Muscle layer of colon (tissue), 2 donors: ENCODE data around the gene DRC1.

Source experiments
- H3K27ac ChIP-seq: one replicate; pipeline ENCODE4 v1.7.0; 2013; ENCODE audit warnings: low read depth, mild to moderate bottlenecking, low read length, moderate library complexity
- H3K27me3 ChIP-seq, 2 donors: one replicate each; pipeline ENCODE4 v1.7.0; 2013; ENCODE audit warnings: low read length in 2 of 2, mild to moderate bottlenecking in 2 of 2; ENCODE audit not compliant: insufficient read depth in 2 of 2, control insufficient read depth in 1 of 2
- H3K36me3 ChIP-seq: one replicate; pipeline ENCODE4 v1.7.0; 2013; ENCODE audit warnings: mild to moderate bottlenecking, low read length; ENCODE audit not compliant: insufficient read depth
- H3K4me1 ChIP-seq: one replicate; pipeline ENCODE4 v1.7.0; 2013; ENCODE audit warnings: mild to moderate bottlenecking, low read length; ENCODE audit not compliant: insufficient read depth
- H3K4me3 ChIP-seq, 2 donors: one replicate each; pipeline ENCODE4 v1.7.0; 2013; ENCODE audit warnings: low read length in 2 of 2, low read depth in 1 of 2, mild to moderate bottlenecking in 1 of 2, moderate library complexity in 1 of 2
- H3K9ac ChIP-seq: one replicate; pipeline ENCODE4 v1.7.0; 2013; ENCODE audit warnings: low read length
- H3K9me3 ChIP-seq: one replicate; pipeline ENCODE4 v1.7.0; 2013; ENCODE audit warnings: mild to moderate bottlenecking, low read length
- donor health status: abdominal sarcoma.
- donor health status: Adenocarcinoma of cecum.

Gene DRC1

GRCh38 chr2:26400723-26401122 is 997 bp upstream of the DRC1 start:
- H3K4me1 ChIP-seq = no peaks in the 10 kb centered on the region

DNA sequence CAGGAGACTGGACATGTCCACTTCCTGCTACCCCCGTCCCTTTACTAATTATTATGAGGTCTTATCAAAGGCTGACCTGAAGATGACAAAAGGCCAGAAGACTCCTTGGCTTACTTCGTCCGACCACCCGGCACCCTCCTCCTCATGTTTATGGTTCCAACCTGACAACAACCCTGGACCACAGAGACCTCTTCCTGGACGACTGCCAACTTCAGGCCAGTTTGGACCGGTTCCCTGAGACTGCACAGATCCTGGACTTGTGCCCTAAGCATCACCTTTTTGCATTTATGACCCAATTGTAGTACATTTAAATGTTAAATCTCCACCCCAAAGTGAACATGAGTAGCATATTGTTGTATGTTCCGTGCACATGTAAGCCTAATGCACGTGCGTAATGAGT is 5.8 kb downstream of the DRC1 start:
- H3K36me3 ChIP-seq = no peaks in the 10 kb centered on the region
- H3K4me1 ChIP-seq = no peaks in the 10 kb centered on the region
- H3K9me3 ChIP-seq = no peaks in the 10 kb centered on the region
- no peaks in the 10 kb centered on the region for H3K27me3 ChIP-seq
- H3K9ac ChIP-seq = no peak overlapping the region
- H3K27ac ChIP-seq = no peak overlapping the region
- H3K4me3 ChIP-seq = no peak overlapping the region

More at GRCh38 chr2:26400723-26401122, 997 bp upstream of the DRC1 start:
- H3K27me3 ChIP-seq = peaks cover 0 to 4% of the 10 kb centered on the region in 2 donors
- no peaks in the 10 kb centered on the region for H3K9me3 ChIP-seq
- no peak overlapping the region for H3K27ac ChIP-seq
- H3K36me3 ChIP-seq = no peaks in the 10 kb centered on the region
- no peak overlapping the region for H3K4me3 ChIP-seq
- no peak overlapping the region for H3K9ac ChIP-seq

- no peaks in the 10 kb centered on the region for H3K4me1 ChIP-seq
Observed at GRCh38 chr2:26409785-26410184, 8.1 kb downstream of the DRC1 start.

DNA sequence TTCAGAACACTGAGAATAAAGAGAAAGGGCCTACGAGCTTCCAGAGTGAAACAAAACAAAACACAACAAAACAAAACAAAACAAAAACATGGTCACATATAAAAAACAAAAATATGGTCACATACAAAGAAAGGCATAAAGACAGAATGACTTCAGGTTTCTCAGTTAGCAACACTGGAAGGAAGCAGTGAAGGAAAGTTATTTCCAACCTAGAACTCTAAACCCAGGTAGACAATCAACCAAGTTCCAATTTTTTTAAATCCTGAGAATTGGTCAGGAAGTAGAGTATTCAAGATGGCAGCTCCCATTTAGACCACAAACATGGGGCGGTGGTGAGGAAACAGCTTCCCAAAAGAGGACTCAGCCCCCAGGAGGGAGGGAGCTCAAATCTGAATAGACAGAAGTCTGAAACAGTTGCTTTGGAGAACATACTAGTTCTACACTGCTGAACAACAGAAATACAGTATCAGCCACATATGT is 9.1 kb downstream of the DRC1 start:
- Histone ChIP-seq H3K27me3 (no peaks in the 10 kb centered on the region), H3K27ac (no peak overlapping the region), H3K36me3 (no peaks in the 10 kb centered on the region), H3K9ac (no peak overlapping the region), H3K9me3 (no peaks in the 10 kb centered on the region), H3K4me1 (no peaks in the 10 kb centered on the region), H3K4me3 (no peak overlapping the region)

More at GRCh38 chr2:26409785-26410184, 8.1 kb downstream of the DRC1 start:
- H3K27me3 ChIP-seq = no peaks in the 10 kb centered on the region
- no peak overlapping the region for H3K27ac ChIP-seq
- no peaks in the 10 kb centered on the region for H3K9me3 ChIP-seq
- no peak overlapping the region for H3K4me3 ChIP-seq
- no peaks in the 10 kb centered on the region for H3K36me3 ChIP-seq
- no peak overlapping the region for H3K9ac ChIP-seq

DNA sequence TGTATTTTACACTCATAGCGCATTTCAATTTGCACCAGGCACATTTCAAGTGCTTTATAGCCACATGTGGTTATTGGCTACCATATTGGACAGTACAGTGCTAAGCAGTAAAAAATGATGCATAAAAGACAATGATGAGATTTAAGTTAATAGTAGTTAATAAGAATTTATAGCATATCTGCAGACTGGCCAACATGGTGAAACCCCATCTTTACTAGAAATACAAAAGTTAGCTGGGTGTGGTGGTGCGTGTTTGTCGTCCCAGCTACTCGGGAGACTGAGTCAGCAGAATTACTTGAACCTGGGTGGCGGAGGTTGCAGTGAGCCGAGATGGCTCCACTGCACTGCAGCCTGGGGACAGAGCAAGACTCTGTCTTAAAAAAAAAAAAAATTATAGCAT is 9.7 kb downstream of the DRC1 start:
- no peaks in the 10 kb centered on the region for H3K4me1 ChIP-seq
- H3K27me3 ChIP-seq = no peaks in the 10 kb centered on the region
- no peak overlapping the region for H3K4me3 ChIP-seq
- H3K27ac ChIP-seq = no peak overlapping the region
- no peak overlapping the region for H3K9ac ChIP-seq
- no peaks in the 10 kb centered on the region for H3K36me3 ChIP-seq
- no peaks in the 10 kb centered on the region for H3K9me3 ChIP-seq

- Histone ChIP-seq H3K27me3 (no peaks in the 10 kb centered on the region), H3K9ac (no peak overlapping the region), H3K4me3 (no peak overlapping the region), H3K27ac (no peak overlapping the region), H3K4me1 (no peaks in the 10 kb centered on the region), H3K9me3 (no peaks in the 10 kb centered on the region), H3K36me3 (no peaks in the 10 kb centered on the region)
Observed at GRCh38 chr2:26412091-26412673, 10.5 kb downstream of the DRC1 start.

- Histone ChIP-seq H3K36me3 (no peaks in the 10 kb centered on the region), H3K4me1 (no peaks in the 10 kb centered on the region), H3K27me3 (no peaks in the 10 kb centered on the region), H3K9me3 (no peaks in the 10 kb centered on the region), H3K9ac (no peak overlapping the region), H3K27ac (no peak overlapping the region), H3K4me3 (no peak overlapping the region)
Observed at GRCh38 chr2:26414311-26414710, 12.6 kb downstream of the DRC1 start.

DNA sequence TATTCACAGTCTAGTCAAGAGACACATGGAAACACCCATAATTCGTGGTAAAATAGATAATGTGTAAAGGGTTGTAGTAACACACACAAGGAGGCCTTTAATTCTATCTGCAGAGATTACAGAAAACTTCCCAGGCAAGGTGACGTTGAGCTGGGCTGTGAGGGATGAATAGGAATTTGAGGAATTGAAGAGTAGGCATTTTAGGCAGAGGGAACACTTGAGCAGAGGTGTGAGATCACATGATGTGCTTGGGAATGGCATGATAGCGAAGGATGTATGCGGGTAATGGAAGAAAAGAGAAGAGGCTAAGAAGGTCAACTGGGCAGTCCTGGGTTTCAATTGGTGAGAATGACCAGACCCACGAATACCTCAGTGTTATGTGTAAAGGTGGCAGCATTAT is 20.2 kb downstream of the DRC1 start:
- no peak overlapping the region for H3K4me3 ChIP-seq
- H3K27ac ChIP-seq = no peak overlapping the region
- no peaks in the 10 kb centered on the region for H3K27me3 ChIP-seq
- no peaks in the 10 kb centered on the region for H3K36me3 ChIP-seq
- no peak overlapping the region for H3K9ac ChIP-seq
- H3K4me1 ChIP-seq = no peaks in the 10 kb centered on the region
- no peaks in the 10 kb centered on the region for H3K9me3 ChIP-seq

- H3K36me3 ChIP-seq = no peaks in the 10 kb centered on the region
- H3K27me3 ChIP-seq = no peaks in the 10 kb centered on the region
- no peak overlapping the region for H3K27ac ChIP-seq
- no peak overlapping the region for H3K4me3 ChIP-seq
- no peaks in the 10 kb centered on the region for H3K4me1 ChIP-seq
- H3K9ac ChIP-seq = no peak overlapping the region
- H3K9me3 ChIP-seq = no peaks in the 10 kb centered on the region
Observed at GRCh38 chr2:26422947-26423629, 21.4 kb downstream of the DRC1 start.

- Histone ChIP-seq H3K9ac (no peak overlapping the region), H3K9me3 (no peaks in the 10 kb centered on the region), H3K36me3 (no peaks in the 10 kb centered on the region), H3K27ac (no peak overlapping the region), H3K4me1 (no peaks in the 10 kb centered on the region), H3K27me3 (no peaks in the 10 kb centered on the region), H3K4me3 (no peak overlapping the region)
Observed at GRCh38 chr2:26423750-26424149, 22.0 kb downstream of the DRC1 start.

GRCh38 chr2:26424221-26424620 is 22.5 kb downstream of the DRC1 start:
- H3K9ac ChIP-seq = no peak overlapping the region

GRCh38 chr2:26428846-26429245 is 27.1 kb downstream of the DRC1 start:
- H3K9me3 ChIP-seq = no peaks in the 10 kb centered on the region
- H3K9ac ChIP-seq = no peak overlapping the region
- H3K36me3 ChIP-seq = no peaks in the 10 kb centered on the region
- no peaks in the 10 kb centered on the region for H3K4me1 ChIP-seq
- H3K27me3 ChIP-seq = no peaks in the 10 kb centered on the region
- no peak overlapping the region for H3K4me3 ChIP-seq
- H3K27ac ChIP-seq = no peak overlapping the region

More at GRCh38 chr2:26424221-26424620, 22.5 kb downstream of the DRC1 start:
- Histone ChIP-seq H3K27ac (no peak overlapping the region), H3K4me3 (no peak overlapping the region), H3K27me3 (no peaks in the 10 kb centered on the region), H3K4me1 (no peaks in the 10 kb centered on the region), H3K9me3 (no peaks in the 10 kb centered on the region), H3K36me3 (no peaks in the 10 kb centered on the region)
